SIG-M5 (cell line): Measurements from ENCODE around the gene TMEM263.
"Not testable (repeated sequence)": the region's sequence is repeated elsewhere in the genome, so short reads cannot be mapped to it uniquely, and the experiment has no call there.

Experiments used
- DNase-seq: peaks from one replicate; lab custom pipeline; 2025; lab: John Stamatoyannopoulos, UW

The TMEM263 gene

DNA sequence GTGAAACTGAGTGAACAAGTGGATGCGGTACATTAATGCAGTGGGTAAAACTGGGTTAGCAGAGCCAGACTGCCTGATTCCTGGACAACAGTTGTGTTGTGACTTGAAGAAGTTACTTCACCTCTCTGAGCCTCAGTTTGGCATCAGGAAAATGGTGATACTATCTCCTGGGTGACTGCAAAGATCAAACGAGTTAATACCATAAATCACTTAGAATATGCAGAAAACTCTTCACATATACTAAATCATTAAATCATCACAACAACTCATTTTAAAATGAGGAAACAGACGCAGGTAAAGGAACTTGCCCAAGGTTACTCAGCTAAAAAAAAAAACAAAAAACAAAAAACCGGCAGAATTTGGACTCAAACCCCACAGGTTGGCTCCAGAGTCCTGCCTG, 30.4 kb downstream of the TMEM263 start:
- DNase-seq, result no peak

DNA sequence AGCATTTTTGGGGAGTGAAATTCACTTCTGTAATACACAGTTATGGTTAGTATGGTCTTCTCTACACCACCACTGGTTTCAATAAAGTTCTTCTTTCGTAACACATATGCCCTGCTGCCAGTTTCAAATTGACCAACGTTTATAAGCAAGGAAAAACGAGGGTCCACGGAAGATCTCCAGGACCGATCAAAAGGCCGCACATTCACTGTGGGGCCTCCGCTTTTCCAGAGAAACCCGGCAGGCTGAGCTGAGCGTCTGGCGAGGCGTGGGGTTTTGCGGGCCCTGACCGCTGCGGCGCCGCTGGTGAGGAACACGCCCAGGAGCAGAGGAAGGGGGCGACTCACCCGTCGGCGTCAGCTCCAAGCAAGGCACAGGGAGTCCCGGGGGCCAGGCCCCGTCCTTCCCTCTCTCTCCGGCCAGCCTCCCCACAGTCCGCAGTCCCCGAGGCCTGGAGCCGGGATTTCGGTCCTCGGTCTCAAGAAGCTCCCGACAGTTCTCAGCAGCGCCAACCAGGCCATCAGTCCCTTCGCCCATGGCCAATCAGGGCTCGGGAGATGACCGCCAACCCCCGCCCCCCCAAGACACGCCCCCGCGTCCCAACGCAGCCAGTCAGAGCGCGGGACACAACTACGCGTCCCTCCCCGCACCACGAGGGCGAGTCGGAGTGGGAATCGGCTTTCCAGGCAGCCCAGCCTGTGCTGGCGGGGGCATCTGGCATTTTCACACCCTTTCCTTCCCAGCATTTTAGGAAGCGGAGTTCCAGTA, 31.1 kb downstream of the TMEM263 start, which contains the start of gene MTERF2:
Gene MTERF2, minus strand, starts transcription at position 522 of the 765 bp plus-strand sequence. CDS start 8,432 bp downstream, outside the sequence.
- no peak for DNase-seq

DNA sequence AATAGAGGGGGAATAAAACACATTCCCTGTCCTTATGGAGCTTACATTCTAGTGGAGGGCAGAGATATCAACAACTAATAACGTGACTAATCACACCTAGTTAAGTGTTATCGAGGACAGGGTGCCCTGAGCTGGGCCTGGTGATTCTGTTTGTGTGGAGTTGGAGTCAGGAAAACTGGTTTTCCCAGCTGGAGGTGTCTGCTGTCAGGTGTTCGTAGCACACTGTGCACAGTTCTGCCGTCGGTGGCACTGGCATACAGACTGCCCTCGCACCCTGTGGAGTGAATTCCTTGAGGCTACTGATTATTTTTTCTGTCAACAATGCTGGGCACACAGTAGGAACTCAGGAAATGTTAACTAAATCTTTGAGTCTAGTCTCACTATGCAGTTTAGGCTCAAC, 32.1 kb downstream of the TMEM263 start:
- no peak for DNase-seq

DNA sequence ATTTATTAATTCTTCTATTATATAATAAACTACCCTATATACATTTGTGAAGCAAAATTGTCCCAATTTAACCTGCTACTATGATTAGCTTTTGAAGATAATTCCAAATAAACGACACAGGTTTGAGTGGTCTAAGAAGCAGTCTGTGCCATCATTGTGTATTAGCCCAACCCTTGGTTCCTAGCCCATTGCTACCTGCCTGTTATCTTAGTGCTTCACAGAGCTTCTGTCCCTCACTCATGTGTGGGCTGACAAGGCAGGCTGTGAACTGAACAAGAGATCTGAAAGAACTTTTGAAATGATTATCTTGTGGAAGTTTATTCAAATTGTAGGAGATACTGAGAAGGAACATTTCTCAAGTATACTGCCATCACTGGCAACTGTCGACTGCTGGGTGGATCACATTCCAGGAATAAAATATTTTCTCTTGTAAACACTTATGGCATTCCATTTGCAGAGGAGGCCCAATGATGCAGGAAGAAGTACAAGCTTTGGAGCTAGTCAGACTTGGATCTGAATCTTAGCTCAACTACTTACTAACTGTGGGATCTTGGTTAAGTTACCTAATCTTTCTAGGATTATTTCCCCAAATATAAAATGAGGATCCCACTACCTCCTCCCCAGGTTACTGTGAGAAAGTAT, 39.0 kb downstream of the TMEM263 start:
- DNase-seq, result no peak

DNA sequence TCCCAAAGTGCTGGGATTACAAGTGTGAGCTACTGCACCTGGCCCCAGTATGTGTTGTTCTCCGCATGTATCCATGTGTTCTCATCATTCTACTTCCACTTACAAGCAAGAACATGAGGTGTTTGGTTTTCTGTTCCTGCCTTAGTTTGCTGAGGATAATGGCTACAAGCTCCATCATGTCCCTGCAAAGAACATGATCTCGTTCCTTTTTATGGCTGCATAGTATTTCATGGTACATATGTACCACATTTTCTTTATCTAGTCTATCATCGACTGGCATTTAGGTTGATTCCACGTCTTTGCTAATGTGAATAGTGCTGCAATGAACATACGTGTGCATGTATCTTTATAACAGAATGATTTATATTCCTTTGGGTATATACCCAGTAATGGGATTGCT, 40.4 kb downstream of the TMEM263 start:
- DNase-seq, result not testable (repeated sequence)

DNA sequence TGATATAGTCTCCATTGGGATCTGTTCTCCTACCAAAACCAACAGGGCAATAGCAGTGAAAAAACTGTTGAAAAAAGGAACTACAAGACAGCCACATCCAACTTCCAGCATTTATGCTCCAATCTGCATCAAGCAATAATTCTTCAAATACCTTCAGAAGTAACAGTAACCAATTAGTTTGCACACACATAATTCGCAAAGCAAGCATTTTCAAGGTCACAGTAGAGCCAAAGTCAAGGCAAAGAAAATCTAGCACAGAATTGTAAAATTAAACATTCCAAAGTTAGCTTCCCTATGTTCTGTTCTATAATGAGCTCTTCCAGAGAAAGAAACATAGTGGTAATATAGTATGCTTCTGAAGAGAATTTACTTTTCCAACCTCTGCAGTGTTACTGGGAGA, 42.2 kb downstream of the TMEM263 start:
- no peak for DNase-seq

DNA sequence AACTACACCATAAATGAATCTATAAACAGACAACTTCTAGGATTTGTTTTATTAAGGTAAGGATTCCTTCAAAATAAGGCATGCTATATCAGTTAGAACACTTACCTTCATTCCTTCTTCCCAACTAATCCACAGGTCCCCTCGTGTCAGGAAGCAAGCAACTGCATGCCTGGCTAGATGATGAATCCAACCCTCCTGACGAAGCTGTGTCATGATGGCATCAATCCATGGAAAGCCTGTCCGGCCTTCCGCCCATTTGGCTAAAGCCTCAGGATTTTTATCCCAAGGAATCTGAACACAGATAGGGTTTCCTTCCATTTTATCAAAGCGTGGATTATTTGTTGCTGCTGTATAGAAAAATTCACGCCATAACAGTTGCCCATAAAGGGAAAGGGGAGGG, 43.7 kb downstream of the TMEM263 start:
- DNase-seq, result no peak

DNA sequence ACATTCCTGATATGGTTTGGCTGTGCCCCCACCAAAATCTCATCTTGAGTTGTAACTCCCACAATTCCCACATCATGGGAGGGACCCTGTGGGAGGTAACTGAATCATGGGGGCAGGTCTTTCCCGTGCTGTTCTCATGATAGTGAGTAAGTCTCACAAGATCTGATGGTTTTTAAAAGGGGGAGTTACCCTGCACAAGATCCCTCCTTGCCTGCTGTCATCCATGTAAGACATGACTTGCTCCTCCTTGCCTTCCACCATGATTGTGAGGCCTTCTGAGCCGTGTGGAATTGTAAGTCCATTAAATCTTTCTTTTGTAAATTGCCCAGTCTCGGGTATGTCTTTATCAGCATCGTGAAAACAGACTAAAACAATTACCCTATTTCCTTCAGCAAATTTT, 47.0 kb downstream of the TMEM263 start:
- not testable (repeated sequence) for DNase-seq

DNA sequence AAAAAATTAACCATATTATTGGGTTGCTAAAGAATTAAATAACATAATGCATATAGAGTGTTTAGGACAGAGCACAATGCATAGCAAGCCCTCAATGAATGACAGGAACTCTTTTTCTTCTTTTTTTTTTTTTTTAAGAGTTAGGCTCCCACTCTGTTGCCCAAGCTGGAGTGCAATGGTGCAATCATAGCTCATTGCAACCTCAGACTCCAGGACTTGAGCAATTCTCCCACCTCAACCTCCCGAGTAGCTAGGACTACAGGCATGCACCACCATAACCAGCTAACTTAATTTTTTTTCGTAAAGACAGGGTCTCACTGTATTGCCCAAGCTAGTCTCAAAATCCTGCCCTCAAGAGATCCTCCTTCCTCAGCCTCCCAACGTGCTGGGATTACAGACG, 51.7 kb downstream of the TMEM263 start:
- no peak for DNase-seq

DNA sequence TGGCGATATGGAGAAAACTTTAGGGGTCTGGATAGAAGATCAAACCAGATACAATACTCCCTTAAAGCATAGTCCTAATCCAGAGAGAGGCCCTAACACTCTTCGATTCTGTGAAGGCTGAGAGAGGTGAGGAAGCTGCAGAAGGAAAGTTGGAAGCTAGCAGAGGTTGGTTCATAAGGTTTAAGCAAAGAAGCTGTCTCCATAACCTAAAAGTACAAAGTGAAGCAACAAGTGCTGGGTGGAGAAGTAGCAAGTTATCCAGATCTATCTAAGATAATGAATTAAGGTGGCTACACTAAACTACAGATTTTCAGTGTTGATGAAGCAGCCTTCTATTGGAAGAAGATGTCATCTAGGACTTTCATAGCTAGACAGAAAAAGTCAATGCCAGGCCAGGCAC, 55.8 kb downstream of the TMEM263 start:
- DNase-seq, result no peak

DNA sequence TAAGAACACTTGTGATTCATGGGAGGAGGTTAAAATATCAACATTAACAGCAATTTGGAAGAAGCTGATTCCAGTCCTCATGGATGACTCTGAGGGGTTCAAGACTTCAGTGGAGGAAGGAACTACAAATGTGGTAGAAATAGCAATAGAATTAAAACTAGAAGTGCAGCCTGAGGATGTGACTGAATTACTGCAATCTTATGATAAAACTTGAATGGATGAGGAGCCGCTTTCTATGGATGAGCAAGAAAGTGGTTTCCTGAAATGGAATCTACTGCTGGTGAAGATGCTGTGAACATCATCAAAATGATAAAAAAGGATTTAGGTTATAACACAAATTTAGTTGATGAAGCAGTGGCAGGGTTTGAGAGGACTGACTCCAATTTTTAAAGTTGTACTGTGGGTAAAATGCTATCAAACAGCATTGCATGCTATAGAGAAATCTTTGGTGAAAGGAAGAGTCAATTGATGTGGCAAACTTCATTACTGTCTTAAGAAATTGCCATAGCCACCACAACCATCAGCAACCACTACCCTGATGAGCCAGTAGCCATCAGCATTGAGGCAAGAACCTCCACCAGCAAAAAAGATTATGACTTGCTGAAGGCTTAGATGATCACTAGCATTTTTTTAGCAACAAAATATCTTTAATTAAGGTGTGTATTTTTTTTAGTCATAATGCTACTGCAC, 57.2 kb downstream of the TMEM263 start:
- DNase-seq, result no peak

DNA sequence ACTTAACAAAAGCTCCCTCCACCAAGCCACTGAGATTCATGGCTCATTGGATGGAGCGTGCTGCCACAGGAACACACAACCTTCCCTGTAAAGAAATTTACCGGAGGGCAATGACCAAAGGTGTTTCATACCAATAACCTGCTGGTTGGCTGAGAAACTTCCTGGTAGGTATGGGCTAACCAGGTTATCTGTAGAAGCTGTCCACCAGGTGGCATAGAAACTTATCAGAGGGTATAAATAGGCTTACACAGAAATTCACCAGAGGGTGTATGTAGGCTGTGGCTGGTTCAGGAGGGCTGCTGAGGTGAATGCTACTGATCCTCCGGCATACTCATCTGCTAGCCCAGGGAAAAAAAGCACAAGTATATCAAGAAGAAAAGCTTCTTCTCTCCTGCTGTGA, 58.3 kb downstream of the TMEM263 start:
- DNase-seq, result no peak

DNA sequence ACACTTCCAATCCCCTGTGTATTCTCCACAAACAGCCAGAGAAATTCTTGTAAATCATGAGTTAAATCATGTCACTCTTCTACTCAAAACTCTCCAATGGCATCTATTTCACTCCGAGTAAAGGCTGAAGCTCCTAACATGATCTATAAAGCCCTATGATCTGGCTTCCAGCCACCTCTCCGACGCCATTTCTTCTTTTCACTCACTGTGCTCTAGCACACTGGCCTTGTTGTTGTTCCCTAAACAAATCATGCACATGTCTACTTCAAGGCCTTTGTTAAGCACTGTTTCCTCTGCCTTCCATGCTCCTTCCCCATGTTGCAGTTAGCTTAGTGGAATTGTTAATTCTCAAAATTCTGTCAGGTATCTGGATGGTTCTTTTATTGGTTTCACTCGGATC, 61.3 kb downstream of the TMEM263 start:
- no peak for DNase-seq

DNA sequence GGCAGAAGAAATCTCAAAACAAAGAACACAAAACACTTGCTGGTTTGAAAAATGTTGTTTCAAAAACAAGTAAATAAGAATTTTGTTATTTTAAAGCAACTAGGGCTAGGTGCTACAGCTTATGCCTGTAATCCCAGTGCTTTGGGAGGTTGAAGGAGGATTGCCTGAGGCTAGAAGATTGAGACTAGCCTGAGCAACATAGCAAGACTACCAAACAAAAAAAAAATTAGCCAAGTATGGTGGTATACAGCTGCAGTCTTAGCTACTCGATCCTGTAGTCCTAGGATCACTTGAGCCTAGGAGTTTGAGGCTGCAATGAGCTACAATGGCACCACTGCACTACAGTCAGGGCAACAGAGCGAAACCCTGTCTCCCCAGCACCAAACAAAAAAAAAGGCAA, 63.8 kb downstream of the TMEM263 start:
- DNase-seq, result no peak
